Stimulated activated CD8-positive, alpha-beta memory T cell treated with anti-CD3 and anti-CD28 coated beads, Interleukin-15, amount 100 ng/mL, for 1 hour (primary cell): ENCODE measurements around the gene NR1H4.
"Not testable (repeated sequence)": the region's sequence is repeated elsewhere in the genome, so short reads cannot be mapped to it uniquely, and the experiment has no call there.

Experiments used
- DNase-seq: peaks from one replicate; pipeline ENCODE4 v3.0.0-alpha.2; 2020; ENCODE audit warnings: low read depth

Gene NR1H4

DNA sequence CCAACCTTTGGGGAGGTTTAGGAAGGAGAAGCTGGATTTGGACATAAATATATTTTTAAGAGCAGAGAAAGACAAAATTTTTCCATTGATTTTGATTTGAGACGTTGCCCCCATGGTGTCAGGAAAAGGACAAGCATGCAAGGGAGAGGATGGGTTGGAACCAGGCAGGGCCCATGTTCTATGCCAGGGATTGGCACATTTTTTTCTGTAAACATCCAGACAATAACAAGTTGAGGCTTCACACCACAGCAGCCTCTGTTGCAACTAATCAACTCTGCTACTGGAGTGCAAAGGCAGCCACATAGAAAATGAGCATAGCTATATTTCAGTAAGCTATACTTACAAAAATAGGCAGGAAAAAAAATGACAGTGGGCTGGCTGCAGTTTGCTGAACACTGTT is 44.7 kb downstream of the NR1H4 start:
- no peak for DNase-seq

DNA sequence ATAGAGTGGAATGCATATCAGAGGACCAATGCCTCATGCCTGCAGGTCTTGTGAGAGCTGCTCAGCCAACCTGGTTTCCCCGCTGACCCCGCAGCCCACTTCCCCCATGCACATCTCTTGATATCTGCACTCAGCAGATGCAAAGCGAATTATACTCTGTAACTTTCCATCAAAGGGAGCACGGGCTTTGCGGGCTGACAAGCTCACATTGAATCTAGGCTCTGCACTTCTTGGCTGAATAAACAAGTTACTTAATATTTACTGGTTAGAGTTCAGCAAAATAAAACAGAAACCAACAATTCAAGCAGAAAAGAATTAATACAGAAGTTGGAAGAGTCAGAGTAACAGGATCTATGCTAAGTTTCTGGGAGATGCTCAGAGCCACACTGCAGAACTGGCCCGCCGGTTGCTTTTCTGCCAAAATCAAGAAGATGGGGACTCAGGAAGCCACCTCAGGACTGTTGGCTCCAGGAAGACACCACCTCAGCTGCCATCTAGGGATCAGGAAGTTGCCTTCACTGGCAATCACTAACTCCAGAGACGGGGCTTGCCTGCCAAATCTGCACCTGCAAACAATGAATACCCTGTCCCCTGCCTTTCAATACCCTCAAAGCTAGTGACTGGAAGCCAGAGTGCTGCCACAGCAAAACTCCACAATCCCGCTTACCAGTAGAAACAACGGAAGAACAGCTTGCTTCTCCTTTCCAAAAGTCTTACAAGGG is 46.5 kb downstream of the NR1H4 start:
- no peak for DNase-seq

DNA sequence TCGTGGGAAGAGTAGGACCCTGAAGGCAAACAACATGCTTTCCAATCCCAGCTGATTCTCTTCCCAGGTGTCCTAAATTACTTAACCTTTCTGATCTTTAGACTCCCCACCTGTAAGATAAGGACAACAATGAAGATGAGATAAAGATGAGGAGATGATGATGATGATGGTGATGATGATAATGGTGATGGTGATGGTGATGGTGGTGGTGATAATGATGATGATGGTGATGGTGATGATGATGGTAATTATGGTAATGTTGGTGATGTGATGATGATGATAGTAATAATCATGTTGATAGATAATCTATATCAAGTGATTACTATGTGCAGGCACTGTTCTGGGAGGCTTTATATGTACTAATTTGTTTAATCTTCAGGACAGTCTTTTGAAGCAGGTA is 48.3 kb downstream of the NR1H4 start:
- no peak for DNase-seq

DNA sequence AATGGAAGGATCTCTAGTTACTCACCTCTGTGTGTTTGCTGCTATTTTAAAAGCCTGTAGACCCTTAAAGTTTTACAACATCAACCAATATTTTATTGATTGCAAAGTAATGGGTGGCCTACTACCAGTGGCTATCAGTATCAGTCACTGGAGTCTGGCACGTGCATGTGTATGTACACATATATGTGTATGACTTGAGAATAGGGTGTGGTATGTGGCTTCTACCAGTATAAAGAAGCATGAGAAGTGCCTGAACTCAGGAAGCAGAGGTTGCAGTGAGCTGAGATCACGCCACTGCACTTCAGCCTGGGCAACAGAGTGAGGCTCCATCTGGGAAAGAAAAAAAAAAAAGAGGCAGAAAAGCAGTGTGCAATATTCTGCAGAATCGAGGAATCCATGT is 54.4 kb downstream of the NR1H4 start:
- DNase-seq, result no peak

DNA sequence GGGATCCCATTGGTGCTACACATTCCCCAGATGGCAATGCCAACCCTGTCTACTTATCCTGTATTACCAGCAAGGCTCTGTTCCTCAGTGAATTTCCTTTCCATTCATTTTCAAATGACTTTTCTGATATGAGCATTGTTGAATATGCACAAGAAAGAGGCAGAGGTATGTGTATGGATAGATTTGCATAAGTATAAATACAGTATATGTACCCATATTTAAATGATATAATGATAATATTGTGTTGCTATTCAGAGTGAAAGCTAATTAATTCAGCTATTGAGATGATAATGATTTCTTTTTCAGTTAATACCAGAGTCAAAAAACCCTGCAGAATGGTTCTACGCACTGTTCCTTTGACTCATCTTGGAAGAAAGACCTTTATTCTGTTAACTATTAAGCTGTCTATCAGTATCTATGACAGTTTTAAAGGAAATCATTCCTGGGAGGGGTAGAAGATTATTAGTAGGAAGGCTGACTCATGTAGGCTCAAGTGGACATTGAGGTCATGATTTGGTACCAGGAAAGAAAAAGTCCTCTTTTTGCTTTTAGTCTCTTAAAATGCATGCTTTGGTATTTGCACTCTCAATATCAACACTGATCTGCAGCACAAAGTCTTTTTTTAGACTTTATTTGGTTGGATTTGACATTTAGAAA is 54.9 kb downstream of the NR1H4 start:
- no peak for DNase-seq

DNA sequence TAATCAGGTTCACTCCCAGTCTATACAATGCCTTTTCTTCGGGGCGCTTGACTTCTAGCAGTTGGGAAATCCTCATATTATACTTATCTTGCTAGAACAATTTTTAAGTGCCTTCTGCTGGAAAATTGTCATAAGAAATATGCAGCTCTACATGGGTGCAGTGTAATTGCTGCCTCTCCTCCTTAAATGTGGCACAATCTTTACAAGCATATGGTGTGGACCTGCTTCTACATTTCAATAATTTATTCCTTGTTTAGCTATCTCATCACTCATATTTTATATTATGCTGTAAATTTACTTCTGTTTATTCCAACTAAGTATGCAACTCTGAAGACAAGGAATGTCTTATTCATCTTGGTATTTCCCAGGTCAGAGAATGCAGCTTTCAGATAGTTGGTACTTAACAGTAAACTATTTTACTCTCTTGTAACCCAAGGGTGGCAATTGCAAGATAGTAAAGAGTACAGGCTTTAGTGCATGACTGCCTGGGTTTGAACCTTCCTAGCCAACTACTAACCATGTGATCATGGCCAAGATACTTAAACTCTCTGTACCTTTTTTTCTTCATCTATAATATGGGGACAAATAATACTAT is 56.2 kb downstream of the NR1H4 start:
- no peak for DNase-seq

DNA sequence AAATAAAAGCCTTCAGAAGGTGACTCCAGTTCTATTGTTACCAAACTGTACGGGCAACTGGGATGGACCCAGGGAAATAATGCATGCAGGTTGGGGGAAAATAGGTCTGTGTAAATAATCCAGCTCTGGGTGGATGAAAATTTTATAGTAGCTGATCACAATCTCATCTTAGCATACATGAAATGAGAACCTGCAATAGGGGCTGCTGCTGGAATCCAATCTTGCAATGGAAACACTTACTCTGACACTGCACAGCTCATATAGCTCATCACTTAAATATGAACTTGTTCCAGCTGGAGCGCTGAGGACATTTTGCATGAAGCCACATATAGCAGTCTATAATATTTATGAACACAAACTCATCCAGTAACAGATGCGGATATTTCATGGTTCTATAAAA is 59.7 kb downstream of the NR1H4 start:
- DNase-seq, result no peak

DNA sequence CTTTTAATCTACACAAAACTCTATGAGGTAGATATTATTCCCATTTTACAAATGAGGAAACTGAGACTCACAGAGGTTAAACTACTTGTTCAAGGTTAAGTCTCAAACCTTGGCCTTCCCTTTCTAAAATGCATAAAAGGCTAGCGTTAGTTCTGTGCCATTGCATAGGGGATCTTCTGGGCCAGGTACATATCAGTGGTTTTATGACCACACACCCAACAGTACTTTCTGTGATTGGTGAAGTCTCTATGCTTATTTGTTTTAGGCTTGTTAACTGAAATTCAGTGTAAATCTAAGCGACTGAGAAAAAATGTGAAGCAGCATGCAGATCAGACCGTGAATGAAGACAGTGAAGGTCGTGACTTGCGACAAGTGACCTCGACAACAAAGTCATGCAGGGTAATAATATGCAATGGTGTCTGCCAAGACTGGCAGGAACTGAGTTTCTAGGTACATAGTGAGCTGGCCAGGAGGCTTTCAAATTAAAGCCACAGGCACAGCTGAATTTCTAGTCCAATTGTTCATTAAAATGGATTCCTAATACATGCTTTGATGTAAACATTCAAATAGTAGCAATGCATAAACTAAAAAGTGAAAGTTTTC is 61.1 kb downstream of the NR1H4 start:
- no peak for DNase-seq

DNA sequence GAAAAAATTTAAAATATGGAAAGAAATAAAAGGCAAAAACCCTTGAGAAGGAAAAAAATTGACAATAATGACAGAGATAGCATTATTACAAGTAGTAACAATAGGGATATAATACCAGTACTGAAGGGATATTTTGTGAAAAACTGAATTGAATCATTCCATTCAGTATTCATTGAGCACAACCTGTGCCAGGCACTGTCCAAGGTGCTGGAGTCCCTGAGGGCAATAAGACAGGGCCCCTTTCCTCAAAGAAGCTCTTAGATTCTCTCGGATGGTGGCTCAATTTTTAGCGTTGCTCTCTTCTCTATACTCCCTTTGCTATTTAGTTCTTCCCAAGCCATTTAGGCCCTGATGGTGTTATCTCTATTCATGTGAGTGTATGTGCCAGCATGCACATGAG is 65.5 kb downstream of the NR1H4 start:
- DNase-seq, result no peak

DNA sequence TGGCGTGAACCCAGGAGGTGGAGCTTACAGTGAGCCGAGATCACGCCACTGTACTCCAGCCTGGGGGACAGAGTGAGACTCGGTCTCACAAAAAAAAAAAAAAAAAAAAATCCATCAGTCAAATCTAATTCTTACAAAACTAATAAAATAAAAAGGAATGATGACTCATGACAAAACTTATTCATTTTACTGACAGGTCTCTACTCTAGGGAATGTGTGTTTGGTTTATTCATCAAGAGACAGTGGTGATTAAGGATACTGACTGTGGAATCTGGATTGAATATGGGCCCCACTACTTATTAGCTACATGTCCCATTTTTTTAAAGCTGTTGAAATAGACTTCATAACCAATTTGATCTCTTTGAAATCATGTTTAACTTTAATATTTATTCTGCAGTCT is 70.5 kb downstream of the NR1H4 start:
- DNase-seq, result no peak

DNA sequence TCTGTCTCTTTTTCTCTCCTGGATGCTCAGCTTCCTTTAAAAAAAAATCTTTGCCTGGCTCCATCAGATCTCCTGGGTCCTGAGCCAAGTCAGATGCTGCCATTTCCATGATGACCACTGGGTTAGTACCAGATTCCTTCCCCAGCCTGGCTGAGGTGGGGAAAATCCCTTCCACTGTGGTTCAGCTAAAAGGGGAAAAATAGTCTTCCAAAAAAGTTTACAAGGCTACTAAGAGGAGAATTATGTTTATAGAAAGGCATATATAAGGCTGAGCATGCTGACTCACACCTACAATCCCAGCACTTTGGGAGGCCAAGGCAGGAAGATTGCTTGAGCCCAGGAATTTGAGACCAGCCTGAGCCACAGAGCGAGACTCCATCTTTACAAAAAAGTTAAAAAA is 71.4 kb downstream of the NR1H4 start:
- DNase-seq, result no peak

DNA sequence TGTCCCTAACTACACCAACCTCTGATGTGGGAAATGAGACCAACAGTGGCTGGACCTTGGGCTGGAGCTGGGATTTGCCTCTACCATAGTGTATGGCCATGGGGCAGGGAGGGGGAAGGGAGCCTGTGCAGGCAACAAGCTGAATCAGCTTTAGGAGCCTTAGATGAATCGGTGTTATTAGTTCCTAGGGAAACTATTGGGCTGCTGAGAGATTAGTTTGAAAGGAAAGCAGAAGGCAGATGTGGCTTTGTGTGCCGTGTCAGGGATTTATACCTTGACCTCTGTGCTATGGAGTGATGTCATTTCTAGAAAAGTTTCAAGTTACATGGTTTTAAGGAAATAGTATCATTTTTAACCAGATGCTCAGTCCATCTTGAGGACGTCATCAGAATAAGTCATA is 80.3 kb downstream of the NR1H4 start:
- no peak for DNase-seq

DNA sequence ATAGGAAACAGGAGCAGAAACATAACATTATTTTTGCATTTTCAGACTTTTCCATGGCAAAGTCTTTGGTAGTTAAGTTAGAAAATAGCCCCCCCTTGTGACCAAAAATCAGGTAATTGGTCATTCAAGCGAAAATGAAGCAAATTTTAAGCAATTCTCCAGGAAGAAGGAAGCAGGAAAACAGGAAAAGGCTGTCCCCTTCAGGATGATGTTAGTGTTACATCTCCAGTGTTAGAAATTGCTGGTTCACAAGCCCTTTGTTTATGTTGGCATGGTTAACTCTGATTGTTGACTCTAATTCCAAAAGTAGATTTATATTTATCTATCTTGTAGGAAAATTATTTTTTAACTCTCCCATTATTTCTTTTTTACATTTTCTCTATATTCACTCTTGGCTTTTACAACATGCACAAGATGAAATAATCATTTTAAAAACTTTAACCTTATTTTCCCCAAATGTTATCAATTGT is 81.0 kb downstream of the NR1H4 start:
- DNase-seq, result no peak

DNA sequence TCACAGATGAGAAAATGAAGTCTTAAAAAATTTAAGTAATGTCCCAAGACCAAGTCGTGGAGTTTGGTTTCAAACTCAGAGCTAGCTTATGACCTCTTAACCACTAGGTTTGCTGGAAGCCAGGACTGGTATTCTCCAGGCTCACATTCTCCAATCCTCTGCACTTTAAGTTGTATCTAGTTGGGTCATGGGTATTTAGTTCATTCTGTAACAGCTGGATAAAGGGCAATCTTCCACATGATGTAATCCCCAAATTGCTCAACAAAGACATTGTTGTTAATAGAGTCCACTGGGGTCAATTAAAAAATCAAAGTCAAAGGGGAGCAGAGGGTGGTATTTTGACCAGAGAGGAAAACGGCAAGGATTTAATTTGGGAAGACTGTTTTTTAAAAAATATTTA is 82.1 kb downstream of the NR1H4 start:
- DNase-seq, result no peak

DNA sequence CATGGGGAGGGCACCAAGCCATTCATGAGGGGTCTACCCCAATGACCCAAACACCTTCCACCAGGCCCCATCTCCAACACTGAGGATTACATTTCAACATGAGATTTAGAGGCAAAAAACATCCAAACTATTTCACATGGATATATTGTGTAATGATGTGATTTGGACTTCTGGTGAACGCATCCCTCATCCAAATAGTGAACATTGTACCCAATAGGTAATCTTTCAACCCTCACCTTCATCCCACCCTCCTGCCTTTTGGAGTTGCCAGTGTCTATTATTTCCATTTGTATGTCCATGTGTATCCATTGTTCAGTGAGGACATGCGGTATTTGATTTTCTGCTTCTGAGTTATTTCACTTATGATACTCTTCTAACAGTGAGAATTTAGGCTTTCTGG is 83.7 kb downstream of the NR1H4 start:
- DNase-seq, result no peak

DNA sequence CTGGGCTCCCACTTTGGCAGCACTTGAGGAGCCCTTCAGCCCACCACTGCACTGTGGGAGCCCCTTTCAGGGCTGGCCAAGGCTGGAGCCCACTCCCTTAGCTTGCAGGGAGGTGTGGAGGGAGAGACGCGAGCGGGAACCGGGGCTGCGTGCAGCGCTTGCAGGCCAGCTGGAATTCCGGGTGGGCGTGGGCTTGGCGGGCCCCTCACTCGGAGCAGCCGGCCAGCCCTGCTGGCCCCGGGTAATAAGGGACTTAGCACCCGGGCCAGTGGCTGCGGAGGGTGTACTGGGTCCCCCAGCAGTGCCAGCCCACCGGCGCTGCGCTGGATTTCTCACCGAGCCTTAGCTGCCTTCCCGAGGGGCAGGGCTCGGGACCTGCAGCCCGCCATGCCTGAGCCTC is 85.6 kb downstream of the NR1H4 start:
- not testable (repeated sequence) for DNase-seq

DNA sequence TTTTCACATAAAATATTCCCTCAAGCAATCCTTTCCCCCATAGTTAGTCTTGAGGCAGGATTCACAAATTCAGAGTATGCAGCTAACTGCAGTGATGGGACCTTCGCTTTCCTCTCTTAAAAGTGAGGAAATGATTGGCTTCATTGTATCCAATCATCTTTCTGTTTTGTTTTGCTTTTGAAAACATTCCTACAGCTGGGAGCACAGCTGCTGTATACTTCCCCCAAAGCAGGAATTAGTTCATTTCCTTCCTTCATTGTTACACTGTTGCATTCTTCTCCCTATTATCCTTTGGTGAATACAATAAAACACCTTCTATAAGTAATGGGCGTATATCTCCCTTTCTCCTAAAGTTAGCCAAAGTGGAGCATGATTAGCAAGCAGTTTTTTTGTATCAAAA is 90.4 kb downstream of the NR1H4 start:
- DNase-seq, result no peak

DNA sequence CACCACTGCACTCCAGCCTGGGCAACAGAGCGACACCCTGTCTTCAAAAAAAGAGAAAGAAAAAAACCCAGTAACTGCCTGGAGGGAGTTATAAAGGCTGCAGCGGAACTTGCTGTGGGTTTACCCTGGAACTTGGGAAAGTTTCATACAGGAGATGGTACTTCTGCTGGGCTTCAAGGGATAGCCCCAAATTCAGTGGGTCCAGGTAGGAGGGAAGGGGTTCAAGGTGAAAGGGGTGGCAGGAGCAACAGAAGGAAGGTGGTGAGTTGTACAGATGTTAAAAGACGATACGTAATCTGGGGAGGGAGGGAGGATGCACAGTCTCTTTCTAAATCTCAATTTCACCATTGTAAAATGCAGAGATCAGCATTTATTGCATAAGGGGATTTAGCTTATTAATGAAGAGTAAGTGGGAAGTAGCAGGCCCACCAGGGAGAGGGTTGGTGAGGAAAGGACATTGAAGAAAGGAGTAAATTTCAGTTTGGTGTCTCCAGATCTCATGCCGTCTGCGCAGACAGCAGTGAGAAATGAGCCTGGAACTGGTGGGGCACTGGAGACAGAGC is 91.3 kb downstream of the NR1H4 start:
- DNase-seq, result no peak

DNA sequence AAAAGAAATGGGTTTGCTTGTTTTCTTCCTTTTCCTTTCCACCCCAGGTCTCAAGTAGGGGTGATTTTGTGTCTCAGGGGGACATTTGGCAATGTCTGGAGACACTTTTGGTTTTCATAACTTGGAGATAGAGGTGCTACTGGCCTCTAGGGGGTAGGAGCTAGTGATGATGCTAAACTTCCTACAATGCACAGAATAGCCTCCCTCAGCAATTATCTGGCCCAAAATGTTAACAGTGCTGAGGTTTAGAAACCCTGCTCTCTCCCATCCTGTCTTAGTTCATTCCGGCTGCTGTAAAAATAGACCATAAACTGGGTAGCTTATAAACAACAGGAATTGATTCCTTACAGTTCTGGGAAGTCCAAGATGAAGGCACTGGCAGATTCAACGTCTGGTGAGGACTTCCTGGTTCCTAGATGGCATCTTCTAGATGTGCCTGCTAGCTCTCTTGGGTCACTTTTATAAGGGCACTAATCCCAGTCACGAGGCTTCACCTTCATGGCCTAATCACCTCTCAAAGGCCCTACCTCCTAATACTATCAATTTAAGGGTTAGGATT is 92.4 kb downstream of the NR1H4 start:
- no peak for DNase-seq

DNA sequence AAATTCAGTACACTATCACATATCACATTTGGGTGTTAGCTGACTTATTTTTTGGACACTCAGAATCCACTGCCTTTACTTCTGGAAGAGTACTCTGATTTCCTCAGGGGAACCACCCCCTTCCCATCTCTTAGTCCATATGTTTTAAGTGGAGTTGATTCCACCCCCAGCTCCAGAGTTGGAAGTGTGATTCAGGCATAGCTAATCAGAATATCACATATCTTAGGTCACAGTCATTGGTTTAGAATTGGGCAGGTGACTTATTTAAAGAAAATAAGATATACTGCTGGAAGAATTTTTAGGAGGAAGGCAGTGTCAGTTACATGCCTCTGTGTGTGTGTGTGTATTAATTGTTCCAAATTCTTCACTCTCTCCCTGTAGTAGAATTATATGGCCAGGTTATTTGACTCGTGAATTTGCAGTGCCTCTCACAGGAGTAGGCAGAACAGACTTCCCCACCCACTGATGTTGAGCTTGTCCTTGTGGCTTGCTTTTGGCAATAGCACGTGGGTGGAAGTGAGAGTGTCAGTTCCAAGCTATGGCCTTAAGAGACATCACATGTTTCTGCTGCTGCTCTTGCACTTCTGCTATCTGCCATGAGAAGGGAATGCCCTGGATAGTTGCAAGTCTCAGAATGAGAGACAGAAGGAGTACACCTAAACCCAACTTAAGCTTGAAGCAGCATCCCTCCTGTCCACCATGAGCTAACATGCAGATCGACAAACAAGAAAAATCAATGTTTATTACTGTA is 93.4 kb downstream of the NR1H4 start:
- no peak for DNase-seq

DNA sequence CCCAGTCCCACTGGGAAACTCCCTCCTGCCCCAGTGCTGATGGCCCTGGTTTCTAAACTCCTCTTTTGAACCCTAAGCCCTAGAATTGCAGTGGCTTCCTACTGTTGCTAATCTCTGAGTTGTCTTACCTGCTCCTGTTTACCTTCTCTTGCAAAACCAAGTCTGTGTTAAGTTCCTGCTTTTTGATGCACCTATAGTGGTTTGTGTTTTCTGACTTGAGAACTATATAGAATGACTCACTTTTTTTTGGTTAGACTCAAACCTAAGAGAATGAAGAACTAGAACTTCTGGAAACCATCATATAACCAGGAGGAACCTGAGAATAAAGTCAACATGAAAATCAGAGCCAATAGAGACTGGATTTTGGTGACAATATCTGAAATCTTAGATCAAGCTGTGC is 94.3 kb downstream of the NR1H4 start:
- no peak for DNase-seq

DNA sequence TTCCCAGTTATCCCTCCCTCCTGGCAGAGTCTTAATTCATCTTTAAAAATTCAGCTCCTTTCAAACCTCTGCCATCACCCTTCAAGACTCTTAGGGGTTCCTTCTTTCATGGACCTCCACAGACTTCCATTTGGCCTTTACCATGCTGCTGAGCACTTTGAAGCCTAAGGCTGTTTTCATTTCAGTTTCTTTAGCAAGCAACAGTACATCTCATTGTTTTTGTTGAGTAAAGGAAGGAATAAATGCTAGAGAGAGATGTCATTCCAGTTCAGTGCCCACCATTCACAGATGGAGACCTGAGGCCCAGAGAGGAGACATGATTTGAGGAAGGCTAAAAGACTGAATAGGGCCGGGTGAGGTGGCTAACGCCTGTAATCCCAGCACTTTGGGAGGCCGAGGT is 98.5 kb downstream of the NR1H4 start:
- DNase-seq, result no peak
